Esophagus (tissue), 2 donors: ENCODE results near the gene CCDC188. TPM values are rescaled to one million over a fixed set of nuclear protein-coding genes. Genes with fewer than 3 reads are reported as not detected.
"Not testable (repeated sequence)": the region's sequence is repeated elsewhere in the genome, so short reads cannot be mapped to it uniquely, and the experiment has no call there.

Experiments
- H3K27ac ChIP-seq, 2 donors: one replicate each; pipeline ENCODE4 v1.5.1; 2013; ENCODE audit warnings: low read depth in 2 of 2, mild to moderate bottlenecking in 2 of 2, inconsistent platforms in 1 of 2, low read length in 1 of 2, moderate library complexity in 1 of 2
- H3K27me3 ChIP-seq, 2 donors: one replicate each; pipeline ENCODE4 v1.6.1; 2013; ENCODE audit warnings: low read length in 2 of 2, control low read depth in 1 of 2, mild to moderate bottlenecking in 1 of 2; ENCODE audit not compliant: insufficient read depth in 2 of 2, control insufficient read depth in 1 of 2
- H3K36me3 ChIP-seq, 2 donors: one replicate each; pipeline ENCODE4 v1.6.1; 2013; ENCODE audit warnings: low read length in 1 of 2; ENCODE audit not compliant: control insufficient read depth in 2 of 2, insufficient read depth in 2 of 2
- H3K4me1 ChIP-seq, 2 donors: one replicate each; pipeline ENCODE4 v1.6.1; 2013; ENCODE audit warnings: low read length in 1 of 2; ENCODE audit not compliant: control insufficient read depth in 2 of 2, insufficient read depth in 2 of 2
- H3K4me3 ChIP-seq, 2 donors: one replicate each; pipeline ENCODE4 v1.5.1; 2013; ENCODE audit warnings: low read length in 2 of 2, mild to moderate bottlenecking in 2 of 2, low read depth in 1 of 2, moderate library complexity in 1 of 2
- H3K9me3 ChIP-seq, 2 donors: one replicate each; pipeline ENCODE4 v1.6.1; 2013; ENCODE audit warnings: mild to moderate bottlenecking in 2 of 2, low read depth in 1 of 2, low read length in 1 of 2, moderate library complexity in 1 of 2; ENCODE audit not compliant: control insufficient read depth in 2 of 2, insufficient read depth in 1 of 2
- whole genome bisulfite sequencing, 2 donors: extraction: QIAGEN DNeasy Blood & Tissue Kit; methylation state at CpG; one replicate each; pipeline ENCODE4 v1.1.7; 2013; 5-methylcytosine and 5-hydroxymethylcytosine counted together
- polyA plus RNA-seq, 2 donors: library from polyadenylated mRNA; stranded (reverse); fragments of 200-250 nt; gene quantifications; one replicate each; pipeline ENCODE4 v1.2.3, GENCODE V29; 2013
- donor health status: healthy with polysubstance abuse.
- donor health status: Bipolar disorder and iron deficiency.

CCDC188 gene
- polyA plus RNA-seq, 2 donors = 0.35 to 0.65 TPM

- not testable (repeated sequence) for H3K4me3 ChIP-seq, H3K27me3 ChIP-seq, H3K9me3 ChIP-seq, H3K36me3 ChIP-seq, H3K4me1 ChIP-seq, H3K27ac ChIP-seq
- WGBS, 2 donors = 68 to 78% methylated on average over 8 to 13 of the region's 14 CpGs
These were observed 8.7 kb upstream of the CCDC188 start for GRCh38 chr22:20159531-20159930.

DNA sequence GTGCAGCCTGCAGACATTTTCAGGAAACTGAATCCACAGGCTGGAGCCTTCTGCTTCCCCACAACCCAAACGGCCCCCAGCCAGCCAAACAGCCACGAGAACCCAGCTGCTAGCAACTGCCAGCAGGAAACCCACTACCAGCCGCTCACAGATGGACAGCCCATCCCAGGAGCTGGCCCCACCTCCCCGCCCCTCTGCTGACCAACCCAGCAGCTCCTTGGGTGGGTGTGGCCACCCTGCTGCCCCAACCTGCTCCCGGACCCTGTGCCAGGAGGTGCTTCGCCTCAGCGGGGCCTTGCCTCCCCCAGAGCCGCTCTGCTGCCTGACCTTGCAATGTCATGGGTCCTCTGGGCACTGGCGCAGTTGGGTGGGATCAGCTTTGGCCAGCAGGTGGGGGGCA lies 8.2 kb upstream of the CCDC188 start:
- peaks cover 0 to 2% of the 10 kb centered on the region in 2 donors for H3K4me1 ChIP-seq
- whole genome bisulfite sequencing, 2 donors = 27 to 43% methylated on average over 8 to 9 of the region's 9 CpGs
- no peaks in the 10 kb centered on the region for H3K9me3 ChIP-seq
- H3K27me3 ChIP-seq = no peaks in the 10 kb centered on the region
- no peak overlapping the region for H3K27ac ChIP-seq
- H3K4me3 ChIP-seq = no peak overlapping the region
- H3K36me3 ChIP-seq = no peaks in the 10 kb centered on the region

GRCh38 chr22:20158391-20159036 lies 7.7 kb upstream of the CCDC188 start:
- WGBS, 2 donors = 65 to 79% methylated on average over 13 to 15 of the region's 15 CpGs
- no peaks in the 10 kb centered on the region for H3K27me3 ChIP-seq

DNA sequence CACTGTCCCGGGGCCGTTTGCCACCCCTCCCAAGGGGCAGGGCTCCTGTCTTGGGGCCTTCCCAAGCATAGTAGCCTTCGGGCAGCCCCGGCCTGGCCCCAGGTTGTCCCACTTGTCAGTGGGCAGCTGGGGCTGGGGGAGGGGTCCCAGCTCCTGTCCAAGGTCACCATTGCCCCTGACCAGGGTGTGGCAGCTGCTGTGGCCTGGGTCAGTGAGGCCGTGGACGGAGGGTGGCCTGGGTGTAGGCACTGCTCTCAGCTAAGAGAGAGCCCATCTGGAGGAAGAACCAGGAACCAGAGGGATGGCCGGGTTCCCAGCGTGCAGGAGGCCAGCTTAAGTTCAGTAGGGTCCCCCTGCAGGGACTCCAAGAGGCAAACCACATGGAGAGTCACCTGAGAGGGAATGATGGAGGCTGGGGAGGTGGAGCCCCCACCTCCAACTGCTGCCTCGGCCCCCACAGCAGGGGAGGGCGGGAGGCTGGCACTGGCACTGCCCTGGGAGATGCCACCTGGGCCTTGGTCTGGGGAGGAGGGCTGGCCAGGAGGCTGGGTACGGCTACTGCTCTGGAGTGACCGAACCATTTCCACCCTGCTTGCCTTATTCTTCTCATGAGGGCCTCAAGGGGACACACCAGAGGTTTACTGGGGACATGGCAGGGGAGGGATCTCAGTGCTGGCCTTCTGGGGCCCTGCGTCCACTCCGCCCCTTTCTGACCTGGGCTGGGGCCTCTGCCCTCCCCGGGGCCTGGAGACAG lies 6.8 kb upstream of the CCDC188 start:
- Histone ChIP-seq H3K4me3 (no peak overlapping the region), H3K27ac (no peak overlapping the region), H3K9me3 (no peaks in the 10 kb centered on the region), H3K4me1 (peaks cover 0 to 2% of the 10 kb centered on the region in 2 donors), H3K27me3 (no peaks in the 10 kb centered on the region), H3K36me3 (no peaks in the 10 kb centered on the region)
- WGBS, 2 donors = 59 to 62% methylated on average over 14 to 15 of the region's 15 CpGs

More at GRCh38 chr22:20158391-20159036, 7.7 kb upstream of the CCDC188 start:
- Histone ChIP-seq H3K4me3 (no peak overlapping the region), H3K4me1 (peaks cover 0 to 2% of the 10 kb centered on the region in 2 donors), H3K9me3 (no peaks in the 10 kb centered on the region), H3K36me3 (no peaks in the 10 kb centered on the region), H3K27ac (no peak overlapping the region)

GRCh38 chr22:20156611-20157429 lies 6.0 kb upstream of the CCDC188 start:
- WGBS, 2 donors = 38 to 41% methylated on average over 17 of the region's 17 CpGs
- no peaks in the 10 kb centered on the region for H3K9me3 ChIP-seq
- H3K27me3 ChIP-seq = no peaks in the 10 kb centered on the region
- no peak overlapping the region for H3K27ac ChIP-seq
- no peaks in the 10 kb centered on the region for H3K36me3 ChIP-seq
- H3K4me3 ChIP-seq = no peak overlapping the region
- H3K4me1 ChIP-seq = peaks cover 0 to 2% of the 10 kb centered on the region in 2 donors

GRCh38 chr22:20156042-20156389 lies 5.2 kb upstream of the CCDC188 start:
- 60 to 74% methylated on average over 6 to 7 of the region's 7 CpGs for WGBS, 2 donors
- Histone ChIP-seq H3K27ac (no peak overlapping the region), H3K4me1 (peaks cover 0 to under 1% of the 10 kb centered on the region in 2 donors), H3K4me3 (no peak overlapping the region), H3K36me3 (no peaks in the 10 kb centered on the region), H3K9me3 (no peaks in the 10 kb centered on the region), H3K27me3 (no peaks in the 10 kb centered on the region)

DNA sequence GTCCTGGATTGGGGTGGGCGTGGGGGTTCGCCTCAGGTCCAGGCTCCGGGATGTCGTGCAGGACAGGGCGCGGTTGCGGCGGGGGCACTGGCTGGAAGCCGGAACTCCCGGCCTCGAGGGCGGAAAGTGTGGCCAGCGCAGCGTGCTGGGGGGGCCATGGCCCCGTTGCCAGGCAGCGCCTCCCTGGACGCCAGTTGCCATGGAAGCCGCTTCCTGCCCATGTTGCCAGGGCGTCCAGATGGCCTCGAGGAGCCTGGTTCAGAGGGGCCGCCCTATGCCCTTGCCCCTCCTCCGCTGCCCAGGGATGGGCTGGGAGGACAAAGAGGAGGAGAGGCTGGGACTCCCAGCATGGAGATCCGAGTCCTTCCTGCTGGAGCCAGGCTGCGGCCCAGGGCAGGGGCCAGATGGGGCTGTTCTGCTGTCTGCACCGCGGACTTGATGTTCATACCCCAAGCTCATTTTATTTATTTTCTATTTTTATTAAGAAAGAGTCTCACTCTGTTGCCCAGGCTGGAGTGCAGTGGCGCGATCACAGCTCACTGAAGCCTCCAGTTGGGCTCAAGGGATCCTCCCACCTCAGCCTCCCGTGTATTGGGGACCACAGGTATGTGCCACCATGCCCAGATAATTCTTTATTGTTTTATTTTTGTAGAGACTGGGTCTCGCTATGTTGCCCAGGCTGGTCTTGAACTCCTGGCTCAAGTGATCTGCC lies 4.6 kb upstream of the CCDC188 start:
- Histone ChIP-seq H3K27ac (no peak overlapping the region), H3K36me3 (no peaks in the 10 kb centered on the region), H3K27me3 (no peaks in the 10 kb centered on the region), H3K4me3 (no peak overlapping the region), H3K9me3 (no peaks in the 10 kb centered on the region), H3K4me1 (no peaks in the 10 kb centered on the region)
- 44 to 45% methylated on average over 29 to 30 of the region's 30 CpGs for WGBS, 2 donors

DNA sequence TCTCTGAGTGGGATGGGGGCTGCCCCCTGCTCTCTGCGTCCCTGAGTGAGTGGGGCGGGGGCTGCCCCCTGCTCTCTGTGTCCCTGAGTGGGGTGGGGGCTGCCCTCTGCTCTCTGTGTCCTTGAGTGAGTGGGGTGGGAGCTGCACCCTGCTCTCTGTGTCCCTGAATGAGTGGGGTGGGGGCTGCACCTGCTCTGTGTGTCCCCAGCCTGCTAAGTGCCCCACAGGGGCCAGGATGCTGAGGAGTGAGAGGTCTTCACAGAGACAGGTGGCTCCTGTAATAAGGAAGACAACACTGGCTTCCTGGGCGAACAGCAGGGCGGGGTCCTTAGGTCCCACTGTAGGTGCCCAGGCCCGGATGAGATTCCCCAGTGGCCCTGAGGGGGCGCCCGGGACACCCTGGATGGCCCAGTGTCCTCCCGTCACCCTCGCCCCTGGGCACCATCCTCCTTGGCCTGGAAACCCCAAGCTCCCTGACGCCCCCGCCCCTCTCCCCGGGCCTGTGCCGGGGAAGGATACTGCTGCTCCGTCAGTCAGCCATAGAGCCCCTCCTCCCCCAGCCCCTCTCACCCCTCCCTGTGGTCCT lies 3.8 kb upstream of the CCDC188 start:
- Histone ChIP-seq H3K27me3 (no peaks in the 10 kb centered on the region), H3K27ac (no peak overlapping the region), H3K4me3 (no peak overlapping the region)

GRCh38 chr22:20153945-20154344 lies 3.1 kb upstream of the CCDC188 start:
- WGBS, 2 donors = 56 to 60% methylated on average over 16 of the region's 16 CpGs
- Histone ChIP-seq H3K27me3 (no peaks in the 10 kb centered on the region), H3K27ac (no peak overlapping the region), H3K4me3 (no peak overlapping the region), H3K36me3 (no peaks in the 10 kb centered on the region), H3K9me3 (no peaks in the 10 kb centered on the region), H3K4me1 (no peaks in the 10 kb centered on the region)

More for the DNA sequence above, 3.8 kb upstream of the CCDC188 start:
- Histone ChIP-seq H3K4me1 (no peaks in the 10 kb centered on the region), H3K36me3 (no peaks in the 10 kb centered on the region), H3K9me3 (no peaks in the 10 kb centered on the region)
- WGBS, 2 donors = 50% methylated on average over 14 of the region's 14 CpGs
